ENCODE results near the gene VWCE.

The VWCE gene

DNA sequence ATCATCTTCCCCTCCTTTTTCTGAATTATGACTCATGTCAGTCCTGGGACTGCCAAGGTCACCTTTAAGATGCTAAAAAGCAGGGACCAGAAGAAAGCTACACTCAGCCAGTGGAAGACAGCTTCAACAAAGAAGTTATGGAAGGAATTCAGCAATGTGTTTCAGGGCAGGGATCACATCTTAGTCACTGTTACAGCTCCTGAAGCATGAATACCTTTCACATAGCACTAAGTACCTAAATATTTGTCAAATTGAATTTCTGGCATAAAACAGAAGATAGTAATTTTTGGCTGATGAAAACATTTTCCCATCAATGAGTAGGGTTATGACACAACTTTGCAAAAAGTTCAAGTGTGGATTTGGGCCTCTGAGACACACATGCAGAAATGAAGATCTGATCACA is 32.6 kb upstream of the VWCE start:
- no peak overlapping the region for H3K4me3 ChIP-seq (ENCODE audit: low read depth, low read length)
- no peak for TF ChIP-seq CTCF (IDR thresholded peaks at IDR 0.05; ENCODE audit: low read depth, low read length, missing control alignments)
- no peak for DNase-seq (ENCODE audit: low read depth)

GRCh38 chr11:61325649-61326414 is 30.7 kb upstream of the VWCE start:
- TF ChIP-seq CTCF (IDR thresholded peaks at IDR 0.05; ENCODE audit: low read depth, low read length, missing control alignments) = no peak
- H3K4me3 ChIP-seq (ENCODE audit: low read depth, low read length) = no peak overlapping the region
- no peak for DNase-seq (ENCODE audit: low read depth)

DNA sequence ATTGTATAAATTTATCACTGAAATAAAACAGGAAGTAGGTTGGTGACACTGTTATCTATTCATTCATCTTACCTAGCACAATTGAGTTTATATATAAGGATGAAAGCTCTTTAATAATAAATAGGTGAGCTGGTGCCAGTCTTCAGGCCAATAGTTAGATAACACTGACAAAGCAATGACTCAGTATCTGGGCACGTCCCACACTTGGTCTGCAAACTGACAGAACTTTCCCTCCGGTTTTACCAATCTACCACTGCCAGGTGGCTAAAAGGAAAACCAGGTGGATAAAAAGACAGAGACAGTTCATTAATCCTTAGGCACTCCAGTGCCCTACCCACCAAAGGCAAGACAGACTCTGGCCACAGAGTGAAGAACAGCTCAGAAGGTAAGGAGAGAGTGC is 20.1 kb upstream of the VWCE start:
- DNase-seq (ENCODE audit: low read depth) = no peak
- no peak for TF ChIP-seq CTCF (IDR thresholded peaks at IDR 0.05; ENCODE audit: low read depth, low read length, missing control alignments)
- H3K4me3 ChIP-seq (ENCODE audit: low read depth, low read length) = no peak overlapping the region

- no peak for DNase-seq (ENCODE audit: low read depth)
- TF ChIP-seq CTCF (IDR thresholded peaks at IDR 0.05; ENCODE audit: low read depth, low read length, missing control alignments) = no peak
- H3K4me3 ChIP-seq (ENCODE audit: low read depth, low read length) = no peak overlapping the region
Measured at GRCh38 chr11:61310749-61311148, 15.6 kb upstream of the VWCE start.

- no peak for DNase-seq (ENCODE audit: low read depth)
- TF ChIP-seq CTCF (IDR thresholded peaks at IDR 0.05; ENCODE audit: low read depth, low read length, missing control alignments) = no peak
- H3K4me3 ChIP-seq (ENCODE audit: low read depth, low read length) = no peak overlapping the region
Measured at GRCh38 chr11:61309739-61310138, 14.6 kb upstream of the VWCE start.

DNA sequence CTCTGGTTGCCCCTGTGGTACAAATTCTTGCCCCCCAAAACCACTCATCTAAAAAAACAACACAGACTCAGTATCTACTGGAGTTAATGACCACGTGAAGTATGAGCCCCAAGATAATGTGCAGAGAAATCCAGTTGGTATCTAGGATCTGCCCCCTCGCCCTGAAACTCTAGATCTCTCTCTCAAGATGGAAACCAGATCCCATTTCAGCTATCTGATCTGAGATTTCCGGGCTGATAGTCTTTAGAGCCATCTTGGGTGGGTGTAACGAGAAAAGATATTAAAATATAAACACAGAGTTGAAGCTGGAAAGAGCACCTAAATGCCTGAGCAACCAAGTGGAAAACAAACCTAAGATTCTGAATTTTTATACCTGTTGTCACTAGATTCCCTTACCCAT is 14.0 kb upstream of the VWCE start:
- TF ChIP-seq CTCF (IDR thresholded peaks at IDR 0.05; ENCODE audit: low read depth, low read length, missing control alignments) = no peak
- H3K4me3 ChIP-seq (ENCODE audit: low read depth, low read length) = no peak overlapping the region
- no peak for DNase-seq (ENCODE audit: low read depth)

GRCh38 chr11:61307354-61307753 is 12.2 kb upstream of the VWCE start:
- no peak overlapping the region for H3K4me3 ChIP-seq (ENCODE audit: low read depth, low read length)
- TF ChIP-seq CTCF (IDR thresholded peaks at IDR 0.05; ENCODE audit: low read depth, low read length, missing control alignments) = no peak
- no peak for DNase-seq (ENCODE audit: low read depth)

Measured in GM12864 (cell line).